SKM-1 treated with dmso at 0.1 percent for 144 hours (cell line): ENCODE measurements around the gene ARL10.
A peak's percentile ranks its signal among the peaks of the same experiment; 100 is the strongest.

Experiments used
- DNase-seq: peaks from one replicate; lab custom pipeline; 2025; ENCODE audit not compliant: unreplicated experiment; lab: John Stamatoyannopoulos, UW

The ARL10 gene

GRCh38 chr5:176361437-176362232, 3.7 kb upstream of the ARL10 start, which contains the start of gene KIAA1191:
Gene KIAA1191 (minus strand): TSS chr5:176361764. CDS start chr5:176359508, 2,256 bp downstream.
- DNase-seq = peak; percentile 82

DNA sequence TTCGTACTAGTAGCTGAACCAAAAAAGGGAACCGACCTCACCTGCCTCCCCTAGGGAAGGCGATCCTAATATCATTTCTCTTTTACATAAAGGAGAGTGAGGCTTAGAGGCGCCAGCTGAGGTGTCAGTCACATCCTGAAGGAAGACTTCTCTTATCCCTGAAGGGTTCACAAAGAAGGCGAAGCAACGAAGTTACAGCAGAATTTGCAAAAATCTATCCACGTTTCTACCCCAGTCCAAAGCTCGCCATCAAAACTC, 3.1 kb upstream of the ARL10 start:
- no peak for DNase-seq

DNA sequence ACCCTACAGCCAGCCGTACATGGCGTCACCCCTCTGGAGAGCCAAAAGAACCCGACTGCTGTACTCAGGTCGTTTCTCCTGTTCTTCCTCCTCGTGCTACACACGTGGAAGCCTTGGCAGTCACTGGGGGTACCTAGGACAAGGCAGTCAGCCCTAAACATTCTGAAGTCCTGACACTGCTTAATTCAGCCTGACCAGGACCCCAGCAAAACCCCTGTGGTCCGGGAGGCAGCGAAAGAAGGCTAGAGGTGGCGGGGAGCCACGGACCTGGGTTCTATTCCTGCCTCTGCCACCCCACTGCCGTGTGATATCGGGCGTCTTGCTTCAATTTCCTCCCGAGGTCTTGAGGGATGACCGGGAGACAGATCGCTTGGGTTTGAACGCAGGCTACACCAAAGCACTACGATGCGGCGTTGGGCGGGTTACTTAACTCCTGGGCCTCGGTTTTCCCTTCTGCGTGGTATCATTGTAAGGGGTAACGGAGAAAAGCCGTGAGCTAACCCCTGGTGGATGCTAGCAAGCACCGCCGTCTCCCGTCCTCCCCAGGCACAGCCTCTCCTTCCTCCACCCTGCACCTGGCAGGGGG, 429 bp upstream of the ARL10 start:
- DNase-seq = no peak

GRCh38 chr5:176366232-176366894, 1.1 kb downstream of the ARL10 start:
- DNase-seq = no peak

DNA sequence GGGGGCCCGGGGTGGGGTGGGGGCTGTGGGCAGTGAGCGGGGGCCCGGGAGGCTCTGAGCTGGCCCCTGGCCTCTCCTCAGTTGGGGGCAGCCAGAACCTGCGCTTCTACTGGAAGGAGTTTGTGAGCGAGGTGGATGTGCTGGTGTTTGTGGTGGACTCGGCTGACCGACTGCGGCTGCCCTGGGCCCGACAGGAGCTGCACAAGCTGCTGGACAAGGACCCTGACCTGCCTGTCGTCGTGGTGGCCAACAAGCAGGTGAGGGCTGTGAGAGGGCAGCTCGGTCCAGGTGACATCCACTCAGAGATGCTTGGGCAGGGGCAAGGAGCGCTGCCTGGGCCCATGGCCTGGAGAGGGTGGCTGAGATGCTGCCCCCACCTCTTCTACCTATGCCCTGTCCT, 3.4 kb downstream of the ARL10 start:
- DNase-seq = no peak

GRCh38 chr5:176369934-176370711, 4.8 kb downstream of the ARL10 start:
- no peak for DNase-seq

GRCh38 chr5:176371621-176372539, 6.6 kb downstream of the ARL10 start:
- DNase-seq = peak; percentile 27

DNA sequence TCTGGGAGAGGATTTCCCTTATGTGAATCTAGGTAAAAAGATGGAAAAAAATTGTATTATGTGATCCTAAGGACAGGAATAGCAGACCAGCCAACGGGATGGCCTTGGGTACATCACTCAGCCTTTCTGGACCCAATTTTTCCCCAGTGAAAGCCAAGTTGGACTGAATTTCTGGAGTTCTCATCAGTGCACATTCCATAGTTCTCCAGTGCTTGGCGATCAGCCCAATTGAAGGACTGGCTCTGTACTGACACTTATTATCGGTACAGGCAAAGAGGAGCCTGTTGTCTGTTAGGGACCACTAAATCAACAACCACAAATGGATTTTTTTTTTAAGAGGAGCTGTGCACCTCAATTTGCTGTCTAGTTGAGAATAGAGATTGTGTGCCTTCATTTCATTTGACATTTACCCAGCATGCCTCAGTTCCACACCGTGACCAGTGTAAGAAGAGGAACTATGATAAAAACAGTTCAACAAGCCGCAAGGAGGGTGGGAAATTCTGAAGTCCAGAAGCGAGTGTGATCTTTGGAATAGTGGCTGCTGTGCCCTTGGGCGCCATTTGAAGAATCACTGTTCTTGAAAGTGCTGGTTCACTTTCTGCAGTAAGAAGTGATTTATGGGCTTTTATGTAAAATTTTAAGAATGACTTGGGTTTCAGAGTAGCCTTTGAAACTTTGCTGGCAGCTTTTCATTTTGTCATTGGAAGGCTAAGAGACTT, 8.0 kb downstream of the ARL10 start:
- DNase-seq = no peak

- DNase-seq = peak; percentile 40
Observed at GRCh38 chr5:176379881-176380280, 14.6 kb downstream of the ARL10 start.

GRCh38 chr5:176381423-176381822, 16.1 kb downstream of the ARL10 start:
- DNase-seq = no peak

- no peak for DNase-seq
Observed at GRCh38 chr5:176381979-176382378, 16.7 kb downstream of the ARL10 start.

- DNase-seq = no peak
Observed at GRCh38 chr5:176382721-176383120, 17.4 kb downstream of the ARL10 start.

GRCh38 chr5:176383248-176383905, 18.1 kb downstream of the ARL10 start:
- no peak for DNase-seq

DNA sequence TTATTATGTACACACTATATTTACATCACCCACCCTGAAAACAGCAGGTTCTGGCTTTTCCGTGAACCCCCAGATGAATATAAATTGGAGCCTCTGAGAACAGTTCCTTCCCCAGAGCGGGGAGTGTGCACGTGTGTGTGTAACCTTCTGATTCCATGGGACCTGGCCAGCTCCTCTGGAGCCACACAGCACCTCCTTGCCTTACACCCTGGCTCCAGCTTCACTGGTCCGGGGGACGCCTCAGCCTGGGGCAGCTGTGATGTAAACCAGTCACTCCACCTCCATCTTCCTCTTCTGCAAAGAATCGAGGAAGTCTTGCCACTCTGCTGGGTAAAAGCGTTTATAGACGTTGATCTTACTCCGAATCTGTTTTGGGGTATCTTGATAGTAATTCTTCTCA, 18.7 kb downstream of the ARL10 start:
- no peak for DNase-seq

GRCh38 chr5:176384366-176384930, 19.2 kb downstream of the ARL10 start:
- DNase-seq = no peak

DNA sequence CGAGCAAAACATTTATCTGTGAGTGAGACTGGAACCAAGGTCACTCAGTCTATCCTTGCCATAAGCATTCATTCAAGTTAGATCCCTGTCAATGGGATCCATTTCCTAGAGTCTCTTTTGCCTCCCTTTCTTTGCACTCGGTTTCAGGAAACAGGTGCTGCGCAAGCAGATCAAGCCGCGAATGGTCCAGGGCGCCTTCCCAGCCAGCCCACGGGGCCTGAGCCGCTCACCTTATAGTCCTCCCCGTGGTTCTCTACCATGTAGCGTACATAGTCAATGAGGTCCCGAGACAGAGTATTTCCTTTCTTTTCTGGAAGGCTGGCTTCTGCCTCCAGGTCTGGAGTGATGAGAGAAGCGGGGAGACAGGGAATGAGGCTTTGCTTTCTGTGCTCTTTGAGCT, 19.7 kb downstream of the ARL10 start:
- DNase-seq = no peak

DNA sequence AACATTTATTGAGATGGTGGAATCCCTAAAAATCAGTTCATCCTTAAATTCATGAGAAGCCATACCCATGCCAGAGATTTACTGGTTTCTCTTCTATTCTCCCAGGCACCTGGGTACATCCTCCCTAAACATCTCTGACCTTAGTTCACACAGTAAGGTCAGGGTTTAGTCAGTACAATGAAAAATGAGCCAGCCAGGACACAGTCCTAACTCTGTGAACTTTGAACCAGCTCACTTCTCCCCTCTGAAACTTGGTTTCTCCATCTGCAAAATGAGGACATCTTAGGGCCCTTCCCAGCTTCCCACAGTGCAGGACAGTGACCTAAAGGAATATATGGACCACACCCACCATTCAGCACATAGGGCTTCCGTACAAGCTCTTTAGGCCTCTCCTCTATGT, 21.2 kb downstream of the ARL10 start:
- DNase-seq = no peak

GRCh38 chr5:176387384-176387925, 22.2 kb downstream of the ARL10 start:
- no peak for DNase-seq

- DNase-seq = no peak
Observed at GRCh38 chr5:176388003-176388443, 22.7 kb downstream of the ARL10 start.
